ENCODE data around the gene ATP7B.

- TF ChIP-seq MYC (IDR thresholded peaks at IDR 0.05; ENCODE audit: low read depth, low read length) (no peak), CTCF (IDR thresholded peaks at IDR 0.05; ENCODE audit: extremely low read depth in 1 of 2, insufficient read depth in 1 of 2, low read depth in 1 of 2, low read length in 2 of 2) (no peak), POLR2A (IDR thresholded peaks at IDR 0.05; ENCODE audit: low read depth, low read length) (no peak), POLR2AphosphoS5 (IDR thresholded peaks at IDR 0.05; ENCODE audit: insufficient read depth, low read depth, low read length) (no peak), JUN (IDR thresholded peaks at IDR 0.05; ENCODE audit: borderline replicate concordance, insufficient read depth, insufficient read length, low read depth) (no peak), EZH2 (IDR thresholded peaks at IDR 0.05; ENCODE audit: borderline replicate concordance, low read depth, low read length, severe bottlenecking) (no peak), MAX (IDR thresholded peaks at IDR 0.05; ENCODE audit: insufficient read depth, insufficient read length) (no peak), FOS (IDR thresholded peaks at IDR 0.05; ENCODE audit: borderline replicate concordance, insufficient read depth, low read length) (no peak), GATA2 (IDR thresholded peaks at IDR 0.05; ENCODE audit: insufficient read depth, insufficient read length, low read depth, low read length) (no peak)
Measured at GRCh38 chr13:51919531-51919930, 91.7 kb downstream of the ATP7B start.
